ENCODE results near the gene ATP10A. TPM values are rescaled to one million over a fixed set of nuclear protein-coding genes. Genes with fewer than 3 reads are reported as not detected.

ATP10A gene
- total RNA-seq, 1 experiment from 2014 or later, result 3.9 TPM

DNA sequence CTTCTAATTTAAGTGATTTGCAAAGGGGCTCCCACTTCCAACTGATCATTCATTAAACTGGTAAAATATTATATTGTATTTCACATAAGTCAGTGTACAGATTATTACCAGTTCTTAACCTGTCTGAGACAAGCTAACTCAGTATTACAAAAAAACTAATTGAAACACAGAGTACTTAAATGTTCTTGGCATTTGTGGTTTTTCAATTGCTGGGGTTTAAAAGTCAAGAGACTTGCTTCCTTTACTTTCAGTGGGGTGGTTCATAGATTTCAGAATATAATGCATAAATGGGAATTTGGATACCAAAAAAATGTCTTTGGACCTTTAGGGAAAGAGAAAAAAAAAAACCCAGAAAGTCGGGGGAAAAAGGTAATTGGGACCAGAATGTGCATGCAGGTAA is 85.0 kb downstream of the ATP10A start:
- Histone ChIP-seq H3K79me2 (ENCODE audit: insufficient read depth, low read length) (no peaks in the 10 kb centered on the region), H2BK120ac (ENCODE audit: low read depth, low read length, poor library complexity, severe bottlenecking) (no peak overlapping the region), H4K20me1 (ENCODE audit: control insufficient read depth, insufficient read depth, insufficient read length) (no peaks in the 10 kb centered on the region), H2AK5ac (ENCODE audit: insufficient read length, low read length) (no peak overlapping the region), H3K27ac (ENCODE audit: insufficient read length, low read depth, low read length) (no peak overlapping the region), H4K5ac (ENCODE audit: insufficient read length, low read depth, low read length) (no peak overlapping the region), H2AFZ (ENCODE audit: low read length) (no peak overlapping the region), H3K4ac (ENCODE audit: low read depth, low read length) (no peak overlapping the region), H2BK20ac (ENCODE audit: low read depth, low read length, poor library complexity, severe bottlenecking) (no peak overlapping the region), H2BK12ac (ENCODE audit: insufficient read length, low read depth, low read length) (no peak overlapping the region), H3K9me3 (ENCODE audit: control insufficient read depth, low read depth, low read length) (no peaks in the 10 kb centered on the region), H3K79me1 (ENCODE audit: insufficient read depth, low read depth, low read length, poor library complexity, severe bottlenecking) (no peaks in the 10 kb centered on the region), H2BK5ac (ENCODE audit: insufficient read length, low read length) (no peak overlapping the region), H3K27me3 (ENCODE audit: insufficient read depth, low read length) (no peaks in the 10 kb centered on the region), H2BK15ac (ENCODE audit: low read depth, low read length) (no peak overlapping the region), H3K14ac (ENCODE audit: insufficient read depth, low read length) (no peak overlapping the region), H3K18ac (ENCODE audit: insufficient read length, low read depth, low read length) (no peak overlapping the region), H3K4me1 (ENCODE audit: insufficient read depth, low read length) (peaks cover 6% of the 10 kb centered on the region), H3K23ac (ENCODE audit: insufficient read length, low read depth, low read length) (no peak overlapping the region), H3K9ac (ENCODE audit: extremely low read depth, insufficient read length, low read length) (no peak overlapping the region), H3K4me2 (ENCODE audit: insufficient read depth, insufficient read length, low read length) (no peak overlapping the region), H4K8ac (replicated peaks; ENCODE audit: insufficient read length, low read depth, low read length) (no peak overlapping the region), H4K91ac (ENCODE audit: insufficient read length, low read depth, low read length) (no peak overlapping the region), H3T11ph (ENCODE audit: low read length) (no peak overlapping the region), H3K23me2 (ENCODE audit: insufficient read length, low read depth, low read length, poor library complexity, severe bottlenecking) (no peaks in the 10 kb centered on the region), H3K56ac (ENCODE audit: insufficient read length, low read depth, low read length) (no peak overlapping the region)
- WGBS (ENCODE audit: extremely low coverage, insufficient read length, low lambda C conversion rate), result no CpG with 5 or more reads among the region's 1 CpG
- no peak for DNase-seq
- Mint-ChIP-seq H3K36me3 (ENCODE audit: insufficient read depth in 1 of 3, low read depth in 3 of 3) (no peaks in the 10 kb centered on the region; a peak in 1 of 7 replicates), H3K27me3 (ENCODE audit: low read depth) (no peaks in the 10 kb centered on the region; the same call in 1 of the 2 replicates), H3K4me1 (peaks cover 28 to 31% of the 10 kb centered on the region in 2 experiments), H3K4me3 (no peak overlapping the region), H3K9me3 (no peaks in the 10 kb centered on the region), H3K27ac (0 out of 7 replicates have a peak overlapping the region, but pooled peaks of 1 of the 3 experiments have one; percentile 35)
- TF ChIP-seq, protein P1, sequence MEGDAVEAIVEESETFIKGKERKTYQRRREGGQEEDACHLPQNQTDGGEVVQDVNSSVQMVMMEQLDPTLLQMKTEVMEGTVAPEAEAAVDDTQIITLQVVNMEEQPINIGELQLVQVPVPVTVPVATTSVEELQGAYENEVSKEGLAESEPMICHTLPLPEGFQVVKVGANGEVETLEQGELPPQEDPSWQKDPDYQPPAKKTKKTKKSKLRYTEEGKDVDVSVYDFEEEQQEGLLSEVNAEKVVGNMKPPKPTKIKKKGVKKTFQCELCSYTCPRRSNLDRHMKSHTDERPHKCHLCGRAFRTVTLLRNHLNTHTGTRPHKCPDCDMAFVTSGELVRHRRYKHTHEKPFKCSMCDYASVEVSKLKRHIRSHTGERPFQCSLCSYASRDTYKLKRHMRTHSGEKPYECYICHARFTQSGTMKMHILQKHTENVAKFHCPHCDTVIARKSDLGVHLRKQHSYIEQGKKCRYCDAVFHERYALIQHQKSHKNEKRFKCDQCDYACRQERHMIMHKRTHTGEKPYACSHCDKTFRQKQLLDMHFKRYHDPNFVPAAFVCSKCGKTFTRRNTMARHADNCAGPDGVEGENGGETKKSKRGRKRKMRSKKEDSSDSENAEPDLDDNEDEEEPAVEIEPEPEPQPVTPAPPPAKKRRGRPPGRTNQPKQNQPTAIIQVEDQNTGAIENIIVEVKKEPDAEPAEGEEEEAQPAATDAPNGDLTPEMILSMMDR (conservative IDR thresholded peaks at IDR 0.05), result no peak
